Thymus (tissue), 11 donors: ENCODE measurements around the gene USP17L5. TPM values are rescaled to one million over a fixed set of nuclear protein-coding genes. Genes with fewer than 3 reads are reported as not detected.
"Not testable (repeated sequence)": the region's sequence is repeated elsewhere in the genome, so short reads cannot be mapped to it uniquely, and the experiment has no call there.

Experiments used
- DNase-seq, 9 donors: peaks; one replicate each; pipeline ENCODE4 v3.0.0-alpha.2; 2013; ENCODE audit warnings: low spot score in 9 of 9, low read depth in 6 of 9, missing footprints in 1 of 9
- H3K27ac ChIP-seq, 2 donors: one replicate each; pipeline ENCODE4 v1.5.1; 2013; ENCODE audit warnings: control low read depth in 1 of 2, low read depth in 1 of 2, low read length in 1 of 2, mild to moderate bottlenecking in 1 of 2, moderate library complexity in 1 of 2
- H3K27me3 ChIP-seq, 2 donors: one replicate each; pipeline ENCODE4 v1.5.1; 2013; ENCODE audit warnings: low read length in 1 of 2; ENCODE audit not compliant: control insufficient read depth in 2 of 2, insufficient read depth in 1 of 2
- H3K36me3 ChIP-seq, 2 donors: one replicate each; pipeline ENCODE4 v1.5.1; 2013; ENCODE audit warnings: low read length in 1 of 2, mild to moderate bottlenecking in 1 of 2, moderate library complexity in 1 of 2; ENCODE audit not compliant: control insufficient read depth in 2 of 2, insufficient read depth in 2 of 2
- H3K4me1 ChIP-seq, 2 donors: one replicate each; pipeline ENCODE4 v1.5.1; 2013; ENCODE audit warnings: low read length in 2 of 2; ENCODE audit not compliant: control insufficient read depth in 2 of 2, insufficient read depth in 2 of 2
- H3K4me3 ChIP-seq, 2 donors: one replicate each; pipeline ENCODE4 v1.5.1; 2013; ENCODE audit warnings: low read length in 2 of 2, control low read depth in 1 of 2, mild to moderate bottlenecking in 1 of 2
- H3K9me3 ChIP-seq, 2 donors: one replicate each; pipeline ENCODE4 v1.5.1; 2013; ENCODE audit warnings: low read length in 1 of 2, mild to moderate bottlenecking in 1 of 2; ENCODE audit not compliant: control insufficient read depth in 2 of 2, insufficient read depth in 1 of 2
- WGBS: extraction: QIAGEN DNeasy Blood & Tissue Kit; methylation state at CpG from one replicate; pipeline ENCODE4 v1.1.7; 2013; 5-methylcytosine and 5-hydroxymethylcytosine counted together
- polyA plus RNA-seq: library from polyadenylated mRNA; stranded (reverse); fragments of 200-250 nt; gene quantifications from one replicate; pipeline ENCODE4 v1.2.3, GENCODE V29; 2013
- total RNA-seq: library from RNA; stranded (reverse); fragments of 120-200 nt; gene quantifications from one replicate; pipeline ENCODE4 v1.2.4, GENCODE V29; 2013
- donor health status: healthy.

The USP17L5 gene
- total and polyA plus RNA-seq, 2 donors, result not detected

DNA sequence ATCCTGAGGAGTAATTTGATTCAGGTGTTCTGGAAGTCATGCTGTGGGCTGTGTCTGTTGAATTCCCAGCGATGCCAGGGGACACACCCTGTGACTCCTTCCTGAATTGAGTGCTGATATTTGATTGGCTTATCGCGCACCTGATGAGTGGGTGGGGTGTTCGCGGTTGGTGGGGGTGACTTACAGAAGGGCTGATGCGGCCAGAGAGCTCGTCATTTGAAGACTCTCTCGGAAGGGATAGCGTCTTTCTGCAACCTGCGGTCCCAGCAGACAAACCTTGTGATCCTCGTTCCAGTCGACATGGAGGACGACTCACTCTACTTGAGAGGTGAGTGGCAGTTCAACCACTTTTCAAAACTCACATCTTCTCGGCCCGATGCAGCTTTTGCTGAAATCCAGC is 23.6 kb downstream of the USP17L5 start, which contains the start of gene USP17L30:
Gene USP17L30, plus strand, starts transcription at position 301 of the 400 bp plus-strand sequence. Its CDS starts 0 bp downstream, at position 301.
- WGBS, result no CpG with 5 or more reads among the region's 15 CpGs
- H3K36me3 ChIP-seq, H3K9me3 ChIP-seq, DNase-seq, H3K27me3 ChIP-seq, H3K4me1 ChIP-seq, H3K27ac ChIP-seq, H3K4me3 ChIP-seq: not testable (repeated sequence)

DNA sequence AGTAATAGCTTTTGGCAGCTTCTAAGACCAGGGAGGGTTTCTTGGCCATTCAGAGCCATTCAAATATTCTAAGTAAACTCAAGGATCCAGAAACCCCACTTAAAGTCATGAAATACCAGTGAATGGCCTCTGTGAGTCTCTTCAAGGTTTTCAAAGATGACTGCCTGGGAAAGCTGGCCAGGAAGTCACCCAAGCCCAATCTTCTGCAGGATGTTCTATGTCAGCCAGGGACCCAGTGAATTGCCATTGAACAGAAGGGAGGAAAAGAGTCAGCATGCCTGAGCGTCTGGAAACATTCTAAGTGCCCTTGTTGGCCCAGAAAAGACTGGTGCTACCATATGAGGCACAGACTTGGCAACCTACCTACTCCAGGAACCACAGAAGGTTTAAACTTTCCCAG is 40.7 kb downstream of the USP17L5 start:
- not testable (repeated sequence) for H3K4me1 ChIP-seq, H3K27ac ChIP-seq, H3K9me3 ChIP-seq, H3K27me3 ChIP-seq, DNase-seq, H3K36me3 ChIP-seq, H3K4me3 ChIP-seq
- 51% methylated on average over 1 of the region's 1 CpG for WGBS

DNA sequence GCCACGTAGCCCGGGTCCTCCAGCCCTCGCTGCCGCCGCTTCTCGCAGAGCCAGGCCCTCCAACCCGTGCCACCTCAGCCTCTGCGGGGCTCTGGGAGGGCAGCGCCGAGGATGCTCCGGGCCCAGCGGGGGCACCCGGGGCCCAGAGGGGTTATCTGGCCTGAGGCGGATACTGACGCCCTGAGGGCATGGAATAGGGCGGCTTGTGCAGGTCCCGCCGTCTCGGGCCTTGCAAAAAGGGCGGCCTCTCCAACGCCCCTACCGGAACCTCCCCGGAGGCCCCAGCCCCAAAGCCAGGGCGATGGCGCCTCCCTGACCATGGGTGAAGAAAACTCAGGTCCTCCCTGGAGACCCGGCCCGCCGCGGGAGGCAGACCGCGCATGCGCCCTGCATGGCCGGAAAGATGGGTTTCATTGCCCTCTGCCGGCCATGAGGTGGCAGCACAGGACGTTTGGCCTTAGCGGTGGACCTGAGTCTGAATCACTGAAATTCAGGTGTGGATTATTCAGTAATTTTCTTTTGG is 41.9 kb downstream of the USP17L5 start:
- not testable (repeated sequence) for H3K9me3 ChIP-seq, H3K27ac ChIP-seq, H3K4me1 ChIP-seq, H3K27me3 ChIP-seq, H3K36me3 ChIP-seq
- DNase-seq, result peak in 5 of 9 donors; percentile 1 to 21 (median 11)
- 32% methylated on average over 36 of the region's 36 CpGs for whole genome bisulfite sequencing
- H3K4me3 ChIP-seq, result peak overlapping the region; percentile 17 to 42

- Histone ChIP-seq H3K27me3 (no peaks in the 10 kb centered on the region), H3K4me3 (no peak overlapping the region), H3K27ac (no peak overlapping the region), H3K4me1 (no peaks in the 10 kb centered on the region), H3K36me3 (no peaks in the 10 kb centered on the region), H3K9me3 (no peaks in the 10 kb centered on the region)
- WGBS, result 96% methylated on average over 1 of the region's 1 CpG
- no peak for DNase-seq
These were observed 44.9 kb downstream of the USP17L5 start for GRCh38 chr4:9384126-9384525.

DNA sequence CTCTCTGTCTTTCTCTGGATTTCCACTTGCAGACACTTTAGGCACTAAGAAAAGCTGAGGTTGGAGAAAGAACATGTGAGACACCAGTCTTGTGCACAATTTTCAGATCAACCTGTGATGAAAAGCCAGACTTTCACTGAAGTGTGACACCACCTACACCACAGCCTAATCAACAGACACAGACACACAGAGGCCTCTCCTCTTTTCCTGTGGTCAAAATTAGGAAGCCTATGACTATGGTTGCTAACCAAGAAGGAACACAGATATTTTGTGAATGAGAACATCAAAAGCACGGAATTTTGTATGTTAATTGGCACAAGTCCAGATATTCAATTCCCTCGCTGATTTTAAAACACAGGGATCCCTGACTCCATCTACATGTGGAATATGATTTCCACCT is 49.8 kb downstream of the USP17L5 start:
- H3K27ac ChIP-seq, H3K4me1 ChIP-seq, DNase-seq, H3K27me3 ChIP-seq, H3K4me3 ChIP-seq, H3K36me3 ChIP-seq, H3K9me3 ChIP-seq: not testable (repeated sequence)
- WGBS, result 21% methylated on average over 2 of the region's 2 CpGs

Other genes with a start within 250 kb of the USP17L5 start
- not detected for gene FAM90A26, start 169.0 kb upstream of the USP17L5 start, total RNA-seq
- gene FAM90A26, start 169.0 kb upstream of the USP17L5 start, polyA plus RNA-seq, result 0.02 TPM
- not detected for gene USP17L10, start 128.7 kb upstream of the USP17L5 start, total RNA-seq
- not detected for gene USP17L10, start 128.7 kb upstream of the USP17L5 start, polyA plus RNA-seq
- gene USP17L11, start 124.0 kb upstream of the USP17L5 start, total RNA-seq, result not detected
- gene USP17L11, start 124.0 kb upstream of the USP17L5 start, polyA plus RNA-seq, result not detected
- not detected for gene USP17L12, start 119.3 kb upstream of the USP17L5 start, total RNA-seq
- gene USP17L12, start 119.3 kb upstream of the USP17L5 start, polyA plus RNA-seq, result not detected
- not detected for gene USP17L13, start 114.5 kb upstream of the USP17L5 start, total RNA-seq
- gene USP17L13, start 114.5 kb upstream of the USP17L5 start, polyA plus RNA-seq, result not detected
- gene USP17L15, start 105.0 kb upstream of the USP17L5 start, total RNA-seq, result not detected
- gene USP17L15, start 105.0 kb upstream of the USP17L5 start, polyA plus RNA-seq, result 0.02 TPM
- gene USP17L17, start 95.5 kb upstream of the USP17L5 start, total RNA-seq, result not detected
- not detected for gene USP17L17, start 95.5 kb upstream of the USP17L5 start, polyA plus RNA-seq
- not detected for gene USP17L18, start 90.8 kb upstream of the USP17L5 start, total RNA-seq
- gene USP17L18, start 90.8 kb upstream of the USP17L5 start, polyA plus RNA-seq, result not detected
- not detected for gene USP17L19, start 86.0 kb upstream of the USP17L5 start, total RNA-seq
- gene USP17L19, start 86.0 kb upstream of the USP17L5 start, polyA plus RNA-seq, result not detected
- not detected for gene USP17L20, start 81.3 kb upstream of the USP17L5 start, total RNA-seq
- not detected for gene USP17L20, start 81.3 kb upstream of the USP17L5 start, polyA plus RNA-seq
- not detected for gene USP17L21, start 76.5 kb upstream of the USP17L5 start, total RNA-seq
- not detected for gene USP17L21, start 76.5 kb upstream of the USP17L5 start, polyA plus RNA-seq
- not detected for gene USP17L22, start 71.8 kb upstream of the USP17L5 start, total RNA-seq
- not detected for gene USP17L22, start 71.8 kb upstream of the USP17L5 start, polyA plus RNA-seq
- not detected for gene USP17L24, start 14.2 kb upstream of the USP17L5 start, total RNA-seq
- gene USP17L24, start 14.2 kb upstream of the USP17L5 start, polyA plus RNA-seq, result not detected
- not detected for gene USP17L25, start 9.5 kb upstream of the USP17L5 start, total RNA-seq
- gene USP17L25, start 9.5 kb upstream of the USP17L5 start, polyA plus RNA-seq, result not detected
- gene USP17L26, start 4.7 kb upstream of the USP17L5 start, total RNA-seq, result not detected
- not detected for gene USP17L26, start 4.7 kb upstream of the USP17L5 start, polyA plus RNA-seq
- not detected for gene USP17L27, start 4.7 kb downstream of the USP17L5 start, total RNA-seq
- not detected for gene USP17L27, start 4.7 kb downstream of the USP17L5 start, polyA plus RNA-seq
- gene USP17L28, start 9.5 kb downstream of the USP17L5 start, total RNA-seq, result not detected
- gene USP17L28, start 9.5 kb downstream of the USP17L5 start, polyA plus RNA-seq, result not detected
- not detected for gene USP17L29, start 14.2 kb downstream of the USP17L5 start, total RNA-seq
- gene USP17L29, start 14.2 kb downstream of the USP17L5 start, polyA plus RNA-seq, result not detected
- gene USP17L30, start 23.7 kb downstream of the USP17L5 start, total RNA-seq, result not detected
- gene USP17L30, start 23.7 kb downstream of the USP17L5 start, polyA plus RNA-seq, result not detected
- gene DEFB131A, start 105.0 kb downstream of the USP17L5 start, total RNA-seq, result not detected
- not detected for gene DEFB131A, start 105.0 kb downstream of the USP17L5 start, polyA plus RNA-seq